Neuron (in vitro differentiated cells): ENCODE results near the gene PTPRG.

Experiments used
- H2AFZ ChIP-seq: one replicate; pipeline ENCODE4 v1.6.1; 2013; ENCODE audit warnings: low read depth, mild to moderate bottlenecking, inconsistent platforms, low read length, moderate library complexity
- H3K27me3 ChIP-seq: one replicate; pipeline ENCODE4 v1.6.1; 2013; ENCODE audit warnings: low read length; ENCODE audit not compliant: insufficient read depth
- H3K36me3 ChIP-seq: one replicate; pipeline ENCODE4 v1.6.1; 2013; ENCODE audit warnings: low read length; ENCODE audit not compliant: insufficient read depth
- H3K4me1 ChIP-seq: one replicate; pipeline ENCODE4 v1.6.1; 2013; ENCODE audit warnings: low read length; ENCODE audit not compliant: insufficient read depth
- H3K4me3 ChIP-seq: 2 replicates; pipeline ENCODE4 v1.5.1; 2013; ENCODE audit warnings: mild to moderate bottlenecking, low read length, moderate library complexity
- H3K9me3 ChIP-seq: one replicate; pipeline ENCODE4 v1.6.1; 2013; ENCODE audit warnings: low read length

PTPRG gene

DNA sequence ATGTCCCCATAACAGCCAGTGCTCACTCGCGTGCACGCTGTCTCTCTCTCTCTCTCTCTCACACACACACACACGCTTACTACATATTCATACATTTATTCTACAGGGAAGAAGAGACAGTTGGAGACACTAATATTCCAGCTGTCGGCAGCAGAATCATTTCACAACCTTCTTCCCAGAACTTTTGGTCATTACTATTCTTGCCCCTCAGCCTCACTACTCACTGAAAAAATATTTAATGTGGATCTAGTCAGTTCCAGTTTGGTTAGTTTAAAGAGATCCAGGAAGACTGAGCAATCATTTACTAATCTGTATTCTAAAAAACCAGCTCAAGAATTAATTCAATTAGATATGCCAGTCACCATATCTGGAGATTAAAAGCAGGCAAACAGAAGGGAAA, 394.9 kb downstream of the PTPRG start:
- Histone ChIP-seq H3K4me1 (peaks cover 3% of the 10 kb centered on the region), H3K4me3 (no peak overlapping the region), H3K36me3 (no peaks in the 10 kb centered on the region), H3K9me3 (no peaks in the 10 kb centered on the region), H3K27me3 (no peaks in the 10 kb centered on the region), H2AFZ (no peak overlapping the region)

- Histone ChIP-seq H3K27me3 (no peaks in the 10 kb centered on the region), H3K36me3 (no peaks in the 10 kb centered on the region), H3K4me1 (peaks cover under 1% of the 10 kb centered on the region), H2AFZ (no peak overlapping the region), H3K4me3 (no peak overlapping the region), H3K9me3 (no peaks in the 10 kb centered on the region)
These were observed 395.9 kb downstream of the PTPRG start for GRCh38 chr3:61957259-61957658.

DNA sequence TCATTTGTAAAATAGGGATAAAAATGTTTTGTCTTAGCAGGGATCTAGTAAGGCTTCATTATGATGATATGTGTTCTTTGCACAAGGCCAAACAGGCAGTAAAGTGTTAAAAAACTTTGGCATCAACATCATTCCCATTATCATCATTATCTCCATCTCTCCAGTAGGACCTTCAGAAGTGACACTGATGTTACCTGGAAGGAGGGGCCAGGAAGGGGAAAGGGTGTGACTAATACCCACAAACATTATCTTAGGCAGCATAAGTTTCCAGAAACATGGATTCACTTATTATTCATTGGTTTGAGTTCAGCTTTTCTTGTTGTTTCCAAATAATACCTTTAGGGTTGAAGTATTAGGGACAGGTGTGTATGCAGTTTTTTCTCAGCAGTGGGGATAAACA, 399.6 kb downstream of the PTPRG start:
- no peaks in the 10 kb centered on the region for H3K27me3 ChIP-seq
- no peak overlapping the region for H2AFZ ChIP-seq
- H3K4me3 ChIP-seq, result no peak overlapping the region
- H3K9me3 ChIP-seq, result no peaks in the 10 kb centered on the region
- peaks cover 3% of the 10 kb centered on the region for H3K4me1 ChIP-seq
- no peaks in the 10 kb centered on the region for H3K36me3 ChIP-seq

- Histone ChIP-seq H2AFZ (no peak overlapping the region), H3K36me3 (no peaks in the 10 kb centered on the region), H3K4me3 (no peak overlapping the region), H3K9me3 (no peaks in the 10 kb centered on the region), H3K4me1 (peaks cover 3% of the 10 kb centered on the region), H3K27me3 (no peaks in the 10 kb centered on the region)
These were observed 400.5 kb downstream of the PTPRG start for GRCh38 chr3:61961900-61962299.

DNA sequence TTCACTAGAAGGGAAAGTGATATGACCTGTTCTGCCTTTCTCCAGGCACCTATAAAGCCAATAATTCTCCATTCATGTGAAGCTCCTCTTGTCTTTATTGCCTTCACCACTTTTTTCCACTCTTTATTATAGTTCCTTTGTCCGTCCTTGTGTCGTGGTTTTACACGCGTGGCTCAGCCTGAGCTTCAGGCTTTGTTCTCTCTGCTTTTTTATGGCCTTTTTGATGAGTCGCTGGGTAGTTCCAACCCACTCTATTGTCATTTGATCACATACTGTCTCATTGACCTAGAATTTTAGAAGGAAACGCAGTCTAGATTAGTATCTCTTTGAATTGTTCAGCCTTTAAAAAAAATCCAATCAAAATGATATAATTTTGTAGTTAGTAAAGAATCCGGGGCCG, 403.2 kb downstream of the PTPRG start:
- no peaks in the 10 kb centered on the region for H3K27me3 ChIP-seq
- no peaks in the 10 kb centered on the region for H3K36me3 ChIP-seq
- H3K9me3 ChIP-seq, result no peaks in the 10 kb centered on the region
- no peak overlapping the region for H3K4me3 ChIP-seq
- H2AFZ ChIP-seq, result no peak overlapping the region
- peaks cover 3% of the 10 kb centered on the region for H3K4me1 ChIP-seq

- Histone ChIP-seq H3K4me1 (peaks cover 3% of the 10 kb centered on the region), H2AFZ (no peak overlapping the region), H3K36me3 (no peaks in the 10 kb centered on the region), H3K4me3 (no peak overlapping the region), H3K27me3 (no peaks in the 10 kb centered on the region), H3K9me3 (no peaks in the 10 kb centered on the region)
These were observed 404.4 kb downstream of the PTPRG start for GRCh38 chr3:61965770-61966131.

DNA sequence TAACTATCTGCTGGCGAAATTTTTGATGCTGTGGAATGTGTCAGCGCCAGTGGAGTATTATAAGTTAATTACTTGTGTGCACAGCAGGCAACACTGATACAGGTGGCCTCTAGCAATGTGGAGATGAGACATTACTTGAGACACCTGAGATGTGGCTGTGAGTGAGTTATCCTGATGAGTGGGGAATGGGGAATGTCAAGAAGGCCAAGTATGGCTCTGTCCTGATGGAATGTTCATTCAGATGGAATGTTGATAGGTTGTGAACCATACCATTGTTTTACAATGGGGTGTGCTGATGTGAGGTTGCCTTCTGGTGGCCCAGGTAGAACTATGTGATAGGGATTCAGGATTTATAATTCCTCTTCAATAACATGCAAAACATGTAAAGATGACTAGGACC, 404.8 kb downstream of the PTPRG start:
- no peak overlapping the region for H3K4me3 ChIP-seq
- no peaks in the 10 kb centered on the region for H3K36me3 ChIP-seq
- H3K27me3 ChIP-seq, result no peaks in the 10 kb centered on the region
- H2AFZ ChIP-seq, result no peak overlapping the region
- no peaks in the 10 kb centered on the region for H3K9me3 ChIP-seq
- peaks cover 3% of the 10 kb centered on the region for H3K4me1 ChIP-seq

DNA sequence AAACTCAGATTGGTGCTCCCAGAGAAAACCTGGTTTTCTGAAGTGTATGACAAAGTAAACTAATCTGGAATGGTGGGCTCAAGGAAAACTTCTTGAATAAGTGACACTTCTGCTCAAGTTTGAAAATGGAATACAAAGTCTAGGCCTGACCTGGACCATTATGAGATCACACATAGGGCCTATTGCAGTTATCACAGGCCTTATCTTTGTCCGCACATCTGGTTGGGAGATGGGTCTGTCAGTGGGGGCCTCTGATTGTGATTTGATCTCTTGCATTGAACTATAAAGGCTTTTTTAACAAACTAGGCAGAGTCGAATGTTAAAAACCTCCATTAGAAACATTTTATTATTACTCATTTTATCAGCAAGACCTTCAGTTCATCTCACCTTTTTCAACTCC, 405.6 kb downstream of the PTPRG start:
- Histone ChIP-seq H3K4me1 (peaks cover 3% of the 10 kb centered on the region), H3K27me3 (no peaks in the 10 kb centered on the region), H3K36me3 (no peaks in the 10 kb centered on the region), H2AFZ (no peak overlapping the region), H3K9me3 (no peaks in the 10 kb centered on the region), H3K4me3 (no peak overlapping the region)

DNA sequence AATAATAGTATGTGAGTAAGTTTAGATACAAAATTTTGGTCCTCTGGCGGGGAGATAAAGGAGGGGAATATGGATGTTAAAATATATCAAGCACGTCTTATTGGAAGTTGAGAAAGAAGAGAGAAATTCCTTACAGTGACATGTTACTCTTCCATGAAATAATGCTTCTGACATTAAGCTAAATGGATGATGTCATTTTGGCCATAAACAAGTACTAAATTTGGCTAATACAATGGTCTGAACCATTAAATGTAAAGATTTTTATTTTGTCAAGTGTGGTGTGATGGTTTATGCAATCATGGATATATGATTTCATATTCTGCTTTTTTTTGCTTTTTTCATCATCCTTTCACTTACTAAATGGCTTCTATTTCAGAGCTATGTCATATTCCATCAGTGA, 406.6 kb downstream of the PTPRG start:
- H2AFZ ChIP-seq, result no peak overlapping the region

DNA sequence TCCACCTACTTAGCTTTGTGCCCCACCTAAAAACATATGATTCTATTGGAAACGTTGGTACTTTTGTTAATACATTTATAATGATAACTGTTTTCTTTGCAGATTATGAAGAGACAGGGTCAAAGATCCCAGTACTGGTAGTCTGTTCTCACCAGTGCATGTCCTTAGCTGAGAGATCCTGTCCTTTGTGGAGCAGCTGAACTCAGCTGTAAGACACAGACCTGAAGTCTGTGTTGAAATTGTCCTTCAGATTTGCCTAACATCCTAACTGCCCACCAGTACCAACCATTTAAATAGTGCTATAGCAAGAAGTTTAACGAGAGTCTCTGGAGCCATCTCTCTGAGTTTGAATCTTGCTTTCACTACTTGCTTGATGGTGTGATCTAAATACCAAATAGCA, 413.3 kb downstream of the PTPRG start:
- Histone ChIP-seq H2AFZ (no peak overlapping the region), H3K9me3 (no peaks in the 10 kb centered on the region), H3K4me3 (no peak overlapping the region), H3K27me3 (no peaks in the 10 kb centered on the region), H3K36me3 (no peaks in the 10 kb centered on the region), H3K4me1 (no peaks in the 10 kb centered on the region)

More for the DNA sequence above, 406.6 kb downstream of the PTPRG start:
- H3K4me3 ChIP-seq, result no peak overlapping the region
- peaks cover 3% of the 10 kb centered on the region for H3K4me1 ChIP-seq
- H3K27me3 ChIP-seq, result no peaks in the 10 kb centered on the region
- H3K36me3 ChIP-seq, result no peaks in the 10 kb centered on the region
- H3K9me3 ChIP-seq, result no peaks in the 10 kb centered on the region

DNA sequence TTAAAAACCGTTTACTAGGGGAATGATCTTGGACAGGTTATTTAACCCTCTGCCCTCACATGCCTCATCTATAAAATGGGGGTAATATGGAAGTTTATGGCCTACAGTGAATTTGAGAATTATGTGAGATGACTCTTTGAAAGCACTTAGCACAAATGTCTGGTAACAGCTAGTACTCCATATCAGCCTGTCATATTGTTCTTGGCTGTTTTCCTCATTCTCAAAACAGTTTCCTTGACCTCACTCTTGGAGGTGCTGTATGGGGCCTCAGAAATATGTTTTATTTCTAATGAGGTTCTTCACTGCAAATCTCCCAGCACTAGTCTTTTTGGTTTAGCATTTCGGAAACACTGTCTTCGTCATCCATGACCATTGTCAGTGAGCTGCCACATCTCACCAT, 413.8 kb downstream of the PTPRG start:
- Histone ChIP-seq H3K36me3 (no peaks in the 10 kb centered on the region), H3K4me3 (no peak overlapping the region), H3K9me3 (no peaks in the 10 kb centered on the region), H3K27me3 (no peaks in the 10 kb centered on the region), H3K4me1 (no peaks in the 10 kb centered on the region), H2AFZ (no peak overlapping the region)

GRCh38 chr3:61975936-61976335, 414.6 kb downstream of the PTPRG start:
- H3K4me3 ChIP-seq, result no peak overlapping the region
- no peak overlapping the region for H2AFZ ChIP-seq
- H3K9me3 ChIP-seq, result no peaks in the 10 kb centered on the region
- no peaks in the 10 kb centered on the region for H3K4me1 ChIP-seq
- H3K27me3 ChIP-seq, result no peaks in the 10 kb centered on the region
- H3K36me3 ChIP-seq, result no peaks in the 10 kb centered on the region

DNA sequence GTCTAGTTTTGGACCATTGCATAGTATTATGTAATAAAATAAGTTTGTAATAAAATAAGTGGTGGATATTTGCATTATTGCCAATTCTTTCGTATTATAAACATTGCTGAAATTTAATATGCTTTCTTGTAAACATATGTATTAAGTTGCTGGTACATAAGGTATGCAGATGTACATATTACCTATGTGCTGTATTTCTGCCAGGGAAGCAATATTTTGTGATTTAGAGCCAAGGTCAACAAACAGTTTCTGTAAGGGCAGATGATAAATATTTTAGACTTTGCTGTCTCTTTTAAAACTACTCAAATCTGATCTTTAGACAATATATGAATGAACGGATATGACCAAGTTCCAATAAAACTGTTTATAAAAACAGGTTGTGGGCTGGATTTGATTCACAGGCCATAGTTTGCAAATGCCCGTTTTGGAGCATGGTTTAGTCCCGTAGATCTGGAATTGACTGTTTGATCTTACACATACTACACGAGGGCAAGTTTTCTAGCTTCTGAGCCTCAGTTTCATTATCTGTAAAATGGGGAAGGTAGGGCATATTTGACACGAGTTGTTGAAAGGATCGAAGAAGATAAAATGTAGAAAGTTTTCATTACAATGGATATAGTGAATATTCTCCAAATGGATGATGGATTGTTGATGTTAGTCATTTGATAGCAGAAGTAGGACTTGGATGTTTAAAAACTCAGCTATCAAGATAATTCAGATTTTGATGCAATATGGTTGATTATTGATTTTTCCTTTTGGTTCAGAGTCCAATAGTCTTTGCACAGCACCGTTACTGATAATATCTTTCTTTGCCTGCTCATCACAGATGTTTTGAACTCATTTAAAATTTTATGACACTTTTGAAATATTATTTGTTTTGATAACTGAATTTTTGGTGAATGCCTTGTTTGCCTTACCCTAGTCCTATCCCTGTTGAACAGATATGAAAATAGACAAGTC, 417.4 kb downstream of the PTPRG start:
- Histone ChIP-seq H3K36me3 (no peaks in the 10 kb centered on the region), H3K27me3 (no peaks in the 10 kb centered on the region), H2AFZ (no peak overlapping the region), H3K9me3 (no peaks in the 10 kb centered on the region), H3K4me1 (no peaks in the 10 kb centered on the region), H3K4me3 (no peak overlapping the region)

DNA sequence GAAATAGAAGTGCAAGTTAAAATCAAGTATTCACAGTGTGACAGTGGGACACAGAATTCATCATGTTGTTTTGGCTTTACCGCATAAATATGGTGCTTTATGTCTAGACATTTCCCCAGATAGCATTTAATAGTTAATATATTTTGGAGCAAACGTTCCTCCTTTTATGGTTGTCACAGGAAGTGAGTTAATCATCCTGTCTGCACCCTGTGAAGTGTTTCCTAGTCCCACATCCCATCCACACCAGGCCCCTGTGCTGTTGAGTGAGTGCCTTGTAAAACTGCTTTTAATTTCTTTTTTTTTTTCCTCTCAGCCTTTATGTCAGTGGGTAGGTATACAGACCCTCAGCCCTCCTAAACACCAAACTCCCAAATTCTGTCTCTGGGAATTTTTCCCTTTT, 418.3 kb downstream of the PTPRG start:
- no peaks in the 10 kb centered on the region for H3K36me3 ChIP-seq
- H2AFZ ChIP-seq, result no peak overlapping the region
- no peaks in the 10 kb centered on the region for H3K27me3 ChIP-seq
- H3K4me3 ChIP-seq, result no peak overlapping the region
- no peaks in the 10 kb centered on the region for H3K4me1 ChIP-seq
- H3K9me3 ChIP-seq, result no peaks in the 10 kb centered on the region
